Activated CD8-positive, alpha-beta T cell treated with anti-CD3 and anti-CD28 coated beads for 36 hours (primary cell): Measurements from ENCODE around the gene LMO1. TPM values are rescaled to one million over a fixed set of nuclear protein-coding genes. Genes with fewer than 3 reads are reported as not detected.

Source experiments
- ATAC-seq: fragments of 200-7000 bp; cut with Tn5 transposase; one replicate; pipeline ENCODE4 v1.10.0; 2021; ENCODE audit warnings: mild to moderate bottlenecking, moderate library complexity
- CTCF ChIA-PET: fragments of 350-600 bp; sonication (Branson Sonifier 250); formaldehyde crosslinking; loops from one replicate; lab custom pipeline; 2021; ENCODE audit warnings: antibody characterized with exemption; lab: Charles Lee
- POLR2A ChIA-PET: fragments of 350-600 bp; sonication (Branson Sonifier 250); formaldehyde crosslinking; loops from one replicate; lab custom pipeline; 2021; ENCODE audit warnings: antibody characterized with exemption; lab: Charles Lee
- DNase-seq: peaks from one replicate; pipeline ENCODE4 v3.0.0-alpha.2; 2020
- H3K27ac Mint-ChIP-seq: one replicate; pipeline ENCODE4 v1.8.0; 2021; ENCODE audit warnings: mild to moderate bottlenecking, mixed read lengths
- H3K27me3 Mint-ChIP-seq: one replicate; pipeline ENCODE4 v1.8.0; 2021; ENCODE audit warnings: mixed read lengths
- H3K36me3 Mint-ChIP-seq: one replicate; pipeline ENCODE4 v1.8.0; 2021; ENCODE audit warnings: low read depth, mixed read lengths
- H3K4me1 Mint-ChIP-seq: one replicate; pipeline ENCODE4 v1.8.0; 2021; ENCODE audit warnings: low read depth, mixed read lengths
- H3K4me3 Mint-ChIP-seq: one replicate; pipeline ENCODE4 v1.8.0; 2021; ENCODE audit warnings: mild to moderate bottlenecking, moderate library complexity, mixed read lengths
- H3K9me3 Mint-ChIP-seq: one replicate; pipeline ENCODE4 v1.8.0; 2021; ENCODE audit warnings: mixed read lengths
- intact Hi-C: fragments of 100-400 bp; cut with micrococcal nuclease; formaldehyde crosslinking; loops from one replicate; pipeline ENCODE4 v1.10.0; 2022
- total RNA-seq, 2 experiments: library from RNA; stranded (reverse); gene quantifications; one replicate each; pipeline ENCODE4 v1.2.3, GENCODE V29; 2021
- TF ChIP-seq, protein P1 (sequence below): fragments of 200-600 bp; IDR thresholded peaks from one replicate; pipeline ENCODE4 v1.8.0; 2022; ENCODE audit warnings: antibody characterized with exemption, mild to moderate bottlenecking

Gene LMO1
- total RNA-seq, 2 experiments from 2014 or later: not detected

- CTCF ChIA-PET: interaction anchor here (0.6 to 2.5 kb wide), 3 partner anchors 14 to 340 kb away, joined by 3 to 18 read pairs (median 3); partner anchors contain the start of gene LMO1
- H3K27me3 Mint-ChIP-seq: no peaks in the 10 kb centered on the region
These were observed 35.4 kb downstream of the LMO1 start for GRCh38 chr11:8228231-8228630.

GRCh38 chr11:8227156-8228152 is 36.2 kb downstream of the LMO1 start:
- TF ChIP-seq, protein P1, sequence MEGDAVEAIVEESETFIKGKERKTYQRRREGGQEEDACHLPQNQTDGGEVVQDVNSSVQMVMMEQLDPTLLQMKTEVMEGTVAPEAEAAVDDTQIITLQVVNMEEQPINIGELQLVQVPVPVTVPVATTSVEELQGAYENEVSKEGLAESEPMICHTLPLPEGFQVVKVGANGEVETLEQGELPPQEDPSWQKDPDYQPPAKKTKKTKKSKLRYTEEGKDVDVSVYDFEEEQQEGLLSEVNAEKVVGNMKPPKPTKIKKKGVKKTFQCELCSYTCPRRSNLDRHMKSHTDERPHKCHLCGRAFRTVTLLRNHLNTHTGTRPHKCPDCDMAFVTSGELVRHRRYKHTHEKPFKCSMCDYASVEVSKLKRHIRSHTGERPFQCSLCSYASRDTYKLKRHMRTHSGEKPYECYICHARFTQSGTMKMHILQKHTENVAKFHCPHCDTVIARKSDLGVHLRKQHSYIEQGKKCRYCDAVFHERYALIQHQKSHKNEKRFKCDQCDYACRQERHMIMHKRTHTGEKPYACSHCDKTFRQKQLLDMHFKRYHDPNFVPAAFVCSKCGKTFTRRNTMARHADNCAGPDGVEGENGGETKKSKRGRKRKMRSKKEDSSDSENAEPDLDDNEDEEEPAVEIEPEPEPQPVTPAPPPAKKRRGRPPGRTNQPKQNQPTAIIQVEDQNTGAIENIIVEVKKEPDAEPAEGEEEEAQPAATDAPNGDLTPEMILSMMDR: no peak
- H3K36me3 Mint-ChIP-seq: no peaks in the 10 kb centered on the region
- ChIA-PET CTCF (interaction anchor here (0.6 to 2.5 kb wide), 3 partner anchors 14 to 340 kb away, joined by 3 to 18 read pairs (median 3); partner anchors contain the start of gene LMO1), POLR2A (no interaction called here)
- DNase-seq (no peak), ATAC-seq (no peak)
- H3K4me3 Mint-ChIP-seq: no peak overlapping the region
- H3K9me3 Mint-ChIP-seq: no peaks in the 10 kb centered on the region
- H3K4me1 Mint-ChIP-seq: no peaks in the 10 kb centered on the region
- H3K27me3 Mint-ChIP-seq: no peaks in the 10 kb centered on the region
- H3K27ac Mint-ChIP-seq: no peak overlapping the region
- intact Hi-C loops: loop anchor here (5.0 kb wide), 1 partner anchor 340 kb away; no protein-coding TSS in a partner anchor

More at GRCh38 chr11:8228231-8228630, 35.4 kb downstream of the LMO1 start:
- Mint-ChIP-seq H3K27ac (no peak overlapping the region), H3K4me3 (no peak overlapping the region), H3K36me3 (no peaks in the 10 kb centered on the region), H3K4me1 (no peaks in the 10 kb centered on the region), H3K9me3 (no peaks in the 10 kb centered on the region)
- POLR2A ChIA-PET: no interaction called here
- DNase-seq: no peak
- TF ChIP-seq, protein P1: no peak
- intact Hi-C loops: loop anchor here (5.0 kb wide), 1 partner anchor 339 kb away; no protein-coding TSS in a partner anchor
- ATAC-seq: no peak

- Mint-ChIP-seq H3K27ac (no peak overlapping the region), H3K27me3 (no peaks in the 10 kb centered on the region), H3K4me1 (no peaks in the 10 kb centered on the region), H3K4me3 (no peak overlapping the region), H3K36me3 (no peaks in the 10 kb centered on the region), H3K9me3 (no peaks in the 10 kb centered on the region)
- TF ChIP-seq, protein P1: peak; percentile 79
- POLR2A ChIA-PET: no interaction called here
- DNase-seq (peak; percentile 80), ATAC-seq (peak; percentile 84)
- CTCF ChIA-PET: no interaction called here
- intact Hi-C loops: loop anchor here (5.0 kb wide), 1 partner anchor 342 kb away; no protein-coding TSS in a partner anchor
These were observed 38.1 kb downstream of the LMO1 start for GRCh38 chr11:8225589-8226036.

GRCh38 chr11:8224711-8225110 is 39.0 kb downstream of the LMO1 start:
- no peak for ATAC-seq
- Mint-ChIP-seq H3K9me3 (no peaks in the 10 kb centered on the region), H3K27me3 (no peaks in the 10 kb centered on the region), H3K4me3 (no peak overlapping the region), H3K27ac (no peak overlapping the region), H3K4me1 (no peaks in the 10 kb centered on the region), H3K36me3 (no peaks in the 10 kb centered on the region)
- DNase-seq: no peak
- intact Hi-C loops: loop anchor here (5.0 kb wide), 1 partner anchor 343 kb away; no protein-coding TSS in a partner anchor
- ChIA-PET POLR2A (no interaction called here), CTCF (interaction anchor here (1.2 to 2.7 kb wide), 3 partner anchors 11 to 343 kb away, joined by 3 to 18 read pairs (median 8); partner anchors contain the start of gene LMO1)
- TF ChIP-seq, protein P1: no peak
